ENCODE measurements around the gene GOLGA1. TPM values are rescaled to one million over a fixed set of nuclear protein-coding genes. Genes with fewer than 3 reads are reported as not detected.
"Not testable (repeated sequence)": the region's sequence is repeated elsewhere in the genome, so short reads cannot be mapped to it uniquely, and the experiment has no call there.

Gene GOLGA1
- total RNA-seq, 4 donors from 2014 or later, result 6.7 to 25.7 (median 15.4) TPM

DNA sequence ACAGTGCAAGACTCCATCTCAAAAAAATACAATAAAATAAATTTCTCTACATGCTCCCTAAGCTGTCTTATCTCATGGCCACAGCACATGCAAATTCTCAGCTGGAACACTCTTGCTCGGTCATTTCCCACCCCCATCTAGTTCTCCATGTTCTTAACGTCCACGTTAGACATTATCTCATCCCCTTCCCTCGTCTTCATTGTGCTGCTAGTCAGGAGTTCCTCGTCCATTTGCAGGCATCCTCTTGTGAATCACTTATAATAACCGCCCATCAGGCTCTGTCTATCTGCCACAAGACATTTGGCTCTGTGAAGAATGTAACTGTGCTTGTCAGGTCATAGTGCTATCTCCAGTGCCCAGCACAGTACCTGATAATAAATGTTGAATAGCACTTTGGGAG, 32.9 kb upstream of the GOLGA1 start:
- Histone ChIP-seq H3K36me3 (no peaks in the 10 kb centered on the region), H3K27me3 (no peaks in the 10 kb centered on the region), H3K9me3 (no peaks in the 10 kb centered on the region), H3K4me3 (no peak overlapping the region), H3K27ac (no peak overlapping the region), H3K4me1 (no peaks in the 10 kb centered on the region)
- no peak for TF ChIP-seq POLR2A (IDR thresholded peaks at IDR 0.05)
- TF ChIP-seq, protein P1, sequence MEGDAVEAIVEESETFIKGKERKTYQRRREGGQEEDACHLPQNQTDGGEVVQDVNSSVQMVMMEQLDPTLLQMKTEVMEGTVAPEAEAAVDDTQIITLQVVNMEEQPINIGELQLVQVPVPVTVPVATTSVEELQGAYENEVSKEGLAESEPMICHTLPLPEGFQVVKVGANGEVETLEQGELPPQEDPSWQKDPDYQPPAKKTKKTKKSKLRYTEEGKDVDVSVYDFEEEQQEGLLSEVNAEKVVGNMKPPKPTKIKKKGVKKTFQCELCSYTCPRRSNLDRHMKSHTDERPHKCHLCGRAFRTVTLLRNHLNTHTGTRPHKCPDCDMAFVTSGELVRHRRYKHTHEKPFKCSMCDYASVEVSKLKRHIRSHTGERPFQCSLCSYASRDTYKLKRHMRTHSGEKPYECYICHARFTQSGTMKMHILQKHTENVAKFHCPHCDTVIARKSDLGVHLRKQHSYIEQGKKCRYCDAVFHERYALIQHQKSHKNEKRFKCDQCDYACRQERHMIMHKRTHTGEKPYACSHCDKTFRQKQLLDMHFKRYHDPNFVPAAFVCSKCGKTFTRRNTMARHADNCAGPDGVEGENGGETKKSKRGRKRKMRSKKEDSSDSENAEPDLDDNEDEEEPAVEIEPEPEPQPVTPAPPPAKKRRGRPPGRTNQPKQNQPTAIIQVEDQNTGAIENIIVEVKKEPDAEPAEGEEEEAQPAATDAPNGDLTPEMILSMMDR (IDR thresholded peaks at IDR 0.05), result no peak
- DNase-seq, result no peak
- intact Hi-C loops (cut with DNase I; ENCODE audit: low total_unique reads), result no loop called here

DNA sequence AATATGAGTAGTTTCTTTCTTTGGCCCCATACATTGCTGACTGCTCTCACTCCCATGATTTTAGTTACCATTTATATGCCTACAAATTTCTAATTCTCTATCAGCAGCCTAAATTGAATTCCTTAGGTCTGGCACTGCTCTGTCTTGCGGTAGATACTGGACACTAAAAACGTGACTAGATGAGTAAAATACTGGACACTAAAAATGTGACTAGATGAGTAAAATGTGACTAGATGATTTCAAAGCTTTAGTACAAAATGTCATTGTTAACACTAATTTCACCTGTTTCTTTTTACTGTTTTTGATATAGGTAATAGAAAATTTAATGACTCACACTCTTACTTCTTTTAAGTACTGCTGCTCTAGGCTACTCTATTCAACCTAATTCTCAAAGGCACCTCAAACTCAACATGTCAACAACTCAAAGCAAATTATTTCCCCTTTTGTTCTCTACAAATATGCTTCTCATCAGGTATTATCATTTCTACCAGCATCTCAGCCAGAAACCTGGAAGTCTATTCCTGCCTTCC, 31.4 kb upstream of the GOLGA1 start:
- TF ChIP-seq, protein P1 (IDR thresholded peaks at IDR 0.05), result no peak
- no peak for TF ChIP-seq POLR2A (IDR thresholded peaks at IDR 0.05)
- Histone ChIP-seq H3K27me3 (no peaks in the 10 kb centered on the region), H3K4me1 (no peaks in the 10 kb centered on the region), H3K4me3 (no peak overlapping the region), H3K36me3 (no peaks in the 10 kb centered on the region), H3K9me3 (no peaks in the 10 kb centered on the region), H3K27ac (no peak overlapping the region)
- no peak for DNase-seq
- intact Hi-C loops (cut with DNase I; ENCODE audit: low total_unique reads), result no loop called here

DNA sequence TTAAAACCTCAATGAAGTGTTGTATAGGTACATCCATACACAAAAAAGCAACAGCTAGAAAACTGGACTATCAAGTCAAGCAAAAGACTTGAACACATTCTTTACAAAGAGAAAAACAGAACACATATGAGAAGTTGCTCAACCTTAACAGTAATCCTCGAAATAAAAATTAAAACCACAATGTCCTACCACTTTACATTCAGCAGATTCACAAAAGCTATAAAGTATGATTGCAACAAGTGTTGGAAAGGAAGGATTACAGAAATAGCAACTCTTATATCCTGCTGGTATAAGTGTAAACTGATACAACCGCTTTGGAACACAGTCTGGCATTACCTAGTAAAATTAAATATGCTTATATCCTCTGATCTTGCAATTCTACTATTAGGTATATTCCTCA, 28.5 kb upstream of the GOLGA1 start:
- Histone ChIP-seq H3K9me3 (no peaks in the 10 kb centered on the region), H3K36me3 (no peaks in the 10 kb centered on the region), H3K4me1 (no peaks in the 10 kb centered on the region), H3K27ac (no peak overlapping the region), H3K4me3 (no peak overlapping the region), H3K27me3 (no peaks in the 10 kb centered on the region)
- DNase-seq, result no peak
- intact Hi-C loops (cut with DNase I; ENCODE audit: low total_unique reads), result no loop called here
- TF ChIP-seq POLR2A (IDR thresholded peaks at IDR 0.05), result no peak
- TF ChIP-seq, protein P1 (IDR thresholded peaks at IDR 0.05), result no peak

- Histone ChIP-seq H3K36me3 (no peaks in the 10 kb centered on the region), H3K27ac (no peak overlapping the region), H3K4me3 (no peak overlapping the region), H3K27me3 (no peaks in the 10 kb centered on the region), H3K4me1 (no peaks in the 10 kb centered on the region), H3K9me3 (no peaks in the 10 kb centered on the region)
- TF ChIP-seq, protein P1 (IDR thresholded peaks at IDR 0.05), result no peak
- TF ChIP-seq POLR2A (IDR thresholded peaks at IDR 0.05), result no peak
- DNase-seq, result no peak
- intact Hi-C loops (cut with DNase I; ENCODE audit: low total_unique reads), result no loop called here
These were observed 27.4 kb upstream of the GOLGA1 start for GRCh38 chr9:124968238-124968637.

DNA sequence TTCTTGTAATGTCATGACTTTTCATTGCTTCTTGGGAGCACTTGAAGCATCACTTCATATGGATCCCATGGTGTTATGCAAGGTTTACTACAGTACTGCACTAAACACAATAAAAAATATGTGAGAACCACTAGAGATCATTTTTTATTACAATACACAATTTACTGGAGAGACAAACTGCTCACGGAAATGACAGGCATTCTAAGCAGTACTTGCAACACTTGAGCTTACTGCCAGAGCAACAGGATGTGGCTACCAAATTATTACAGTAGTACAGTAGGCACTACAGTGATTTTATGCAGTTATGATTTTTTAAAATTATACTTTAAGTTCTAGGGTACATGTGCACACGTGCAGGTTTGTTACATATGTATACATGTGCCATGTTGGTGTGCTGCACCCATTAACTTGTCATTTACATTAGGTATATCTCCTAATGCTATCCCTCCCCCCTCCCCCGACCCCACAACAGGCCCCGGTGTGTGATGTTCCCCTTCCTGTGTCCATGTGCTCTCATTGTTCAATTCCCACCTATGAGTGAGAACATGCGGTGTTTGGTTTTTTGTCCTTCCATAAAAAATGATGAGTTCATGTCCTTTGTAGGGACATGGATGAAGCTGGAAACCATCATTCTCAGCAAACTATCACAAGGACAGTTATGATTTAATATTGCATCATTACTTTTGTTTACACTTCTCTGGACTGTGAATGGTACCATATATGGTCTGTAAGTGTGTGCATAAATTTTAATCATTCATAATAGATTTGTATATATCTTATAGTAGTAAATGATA, 25.1 kb upstream of the GOLGA1 start:
- DNase-seq; H3K4me3 ChIP-seq; H3K9me3 ChIP-seq; H3K27me3 ChIP-seq; intact Hi-C loops (cut with DNase I; ENCODE audit: low total_unique reads); H3K4me1 ChIP-seq; H3K27ac ChIP-seq; H3K36me3 ChIP-seq: not testable (repeated sequence)

Data from uterus (tissue), 4 donors.